Caco-2 (cell line): ENCODE measurements around the gene DGKG. TPM values are rescaled to one million over a fixed set of nuclear protein-coding genes. Genes with fewer than 3 reads are reported as not detected.

ENCODE experiments used
- BruUV-seq: library from RNA; stranded (reverse); fragments of 400-500 nt; replicated peaks from 2 replicates; lab custom pipeline; 2021; lab: Mats Ljungman, UMichigan
- CTCF ChIA-PET: fragments of 300-600 bp; sonication (Branson Sonifier 250); formaldehyde crosslinking; loops from one replicate; lab custom pipeline; 2022; ENCODE audit warnings: antibody characterized with exemption; lab: Charles Lee
- POLR2A ChIA-PET: fragments of 300-600 bp; sonication (Branson Sonifier 250); formaldehyde crosslinking; loops from one replicate; lab custom pipeline; 2022; ENCODE audit warnings: antibody characterized with exemption; lab: Charles Lee
- DNase-seq, 2 experiments: peaks; one replicate each; pipeline versions ENCODE4 v3.0.0 to v3.0.0-alpha.2; 2020 to 2022
- H3K27me3 ChIP-seq: replicated peaks from 2 replicates; pipeline ENCODE4 v1.6.0; 2011; ENCODE audit warnings: low read length; ENCODE audit not compliant: control insufficient read depth, insufficient read depth
- H3K36me3 ChIP-seq: 2 replicates; pipeline ENCODE4 v1.5.1; 2011; ENCODE audit warnings: low read length; ENCODE audit not compliant: control insufficient read depth, insufficient read depth
- H3K4me1 ChIP-seq: fragments of 250-450 bp; sonication (Bioruptor Pico); 2 replicates; pipeline ENCODE4 v1.5.1; 2020; ENCODE audit warnings: mild to moderate bottlenecking
- H3K4me3 ChIP-seq: 2 replicates; pipeline ENCODE4 v1.5.1; 2011; ENCODE audit warnings: low read depth, mild to moderate bottlenecking, control low read depth, low read length
- H3K9me3 ChIP-seq: fragments of 250-450 bp; sonication (Bioruptor Pico); 2 replicates; pipeline ENCODE4 v1.5.1; 2020; ENCODE audit warnings: mild to moderate bottlenecking, moderate library complexity
- H3K27ac Mint-ChIP-seq: one replicate; pipeline ENCODE4 v1.8.0; 2022; ENCODE audit warnings: mixed read lengths; ENCODE audit not compliant: unreplicated experiment
- H3K27me3 Mint-ChIP-seq: one replicate; pipeline ENCODE4 v1.8.0; 2022; ENCODE audit warnings: mixed read lengths; ENCODE audit not compliant: insufficient read depth, unreplicated experiment
- H3K36me3 Mint-ChIP-seq: one replicate; pipeline ENCODE4 v1.8.0; 2022; ENCODE audit warnings: mild to moderate bottlenecking, mixed read lengths; ENCODE audit not compliant: insufficient read depth, unreplicated experiment
- H3K4me1 Mint-ChIP-seq: one replicate; pipeline ENCODE4 v1.8.0; 2022; ENCODE audit warnings: low read depth, mixed read lengths; ENCODE audit not compliant: unreplicated experiment
- H3K4me3 Mint-ChIP-seq: one replicate; pipeline ENCODE4 v1.8.0; 2022; ENCODE audit warnings: mild to moderate bottlenecking, moderate library complexity, mixed read lengths; ENCODE audit not compliant: unreplicated experiment
- H3K9me3 Mint-ChIP-seq: one replicate; pipeline ENCODE4 v1.8.0; 2022; ENCODE audit warnings: mixed read lengths; ENCODE audit not compliant: unreplicated experiment
- CTCF ChIP-seq, 2 experiments: fragments of 200-600 bp in 1 of 2; IDR thresholded peaks; 1 replicate in 1 of 2; 2 replicates in 1 of 2; pipeline versions ENCODE4 v1.5.1 to v1.8.0; 2011 to 2022; ENCODE audit warnings: antibody characterized with exemption in 1 of 2, control low read depth in 1 of 2, inconsistent platforms in 1 of 2, low read depth in 1 of 2, low read length in 1 of 2, mild to moderate bottlenecking in 1 of 2, moderate library complexity in 1 of 2; ENCODE audit not compliant: insufficient read depth in 1 of 2, severe bottlenecking in 1 of 2, unreplicated experiment in 1 of 2
- intact Hi-C: fragments of 100-400 bp; cut with micrococcal nuclease; formaldehyde crosslinking; loops from one replicate; pipeline ENCODE4 v1.10.0; 2022; ENCODE audit not compliant: unreplicated experiment
- total RNA-seq: library from RNA; stranded (reverse); gene quantifications from 2 replicates; pipeline ENCODE4 v1.2.3, GENCODE V29; 2022

The DGKG gene
- total RNA-seq, 1 experiment from 2014 or later, result 0.32 TPM

GRCh38 chr3:186220365-186220764, 141.7 kb downstream of the DGKG start:
- no peak overlapping the region for H3K4me3 ChIP-seq
- no peaks in the 10 kb centered on the region for H3K9me3 ChIP-seq
- H3K4me1 ChIP-seq, result peaks cover 8% of the 10 kb centered on the region; the same call in 1 of the 2 replicates
- H3K9me3 Mint-ChIP-seq, result no peaks in the 10 kb centered on the region
- no peak for DNase-seq
- TF ChIP-seq CTCF (IDR thresholded peaks at IDR 0.05; ENCODE audit: insufficient read depth in 1 of 2, low read depth in 1 of 2, low read length in 1 of 2, severe bottlenecking in 1 of 2, unreplicated experiment in 1 of 2), result no peak
- POLR2A ChIA-PET, result interaction anchor here (0.5 kb wide), 1 partner anchor 505 kb away, joined by 6 read pairs; no protein-coding TSS in a partner anchor
- no peak overlapping the region for H3K27ac Mint-ChIP-seq
- CTCF ChIA-PET, result no interaction called here
- intact Hi-C loops, result no loop called here
- no peaks in the 10 kb centered on the region for H3K27me3 Mint-ChIP-seq
- H3K4me1 Mint-ChIP-seq, result no peaks in the 10 kb centered on the region
- H3K36me3 ChIP-seq, result no peaks in the 10 kb centered on the region
- H3K27me3 ChIP-seq, result no peaks in the 10 kb centered on the region
- no peak overlapping the region for H3K4me3 Mint-ChIP-seq
- no TSS peak for BruUV-seq
- H3K36me3 Mint-ChIP-seq, result no peaks in the 10 kb centered on the region

- no peaks in the 10 kb centered on the region for H3K9me3 ChIP-seq
- H3K27me3 Mint-ChIP-seq, result no peaks in the 10 kb centered on the region
- H3K27ac Mint-ChIP-seq, result no peak overlapping the region
- no TSS peak for BruUV-seq
- TF ChIP-seq CTCF (IDR thresholded peaks at IDR 0.05; ENCODE audit: insufficient read depth in 1 of 2, low read depth in 1 of 2, low read length in 1 of 2, severe bottlenecking in 1 of 2, unreplicated experiment in 1 of 2), result no peak
- DNase-seq, result no peak
- no peaks in the 10 kb centered on the region for H3K27me3 ChIP-seq
- intact Hi-C loops, result no loop called here
- H3K9me3 Mint-ChIP-seq, result peaks cover 8% of the 10 kb centered on the region
- ChIA-PET POLR2A (no interaction called here), CTCF (interaction anchor here (0.9 kb wide), 1 partner anchor 236 kb away, joined by 3 read pairs; no protein-coding TSS in a partner anchor)
- peaks cover 6% of the 10 kb centered on the region for H3K4me1 Mint-ChIP-seq
- H3K4me3 Mint-ChIP-seq, result no peak overlapping the region
- no peaks in the 10 kb centered on the region for H3K36me3 ChIP-seq
- no peaks in the 10 kb centered on the region for H3K36me3 Mint-ChIP-seq
- no peak overlapping the region for H3K4me3 ChIP-seq
- H3K4me1 ChIP-seq, result peaks cover 9% of the 10 kb centered on the region; the same call in 1 of the 2 replicates
Observed at GRCh38 chr3:186219211-186219638, 142.8 kb downstream of the DGKG start.

- peaks cover 6% of the 10 kb centered on the region for H3K4me1 Mint-ChIP-seq
- H3K27ac Mint-ChIP-seq, result no peak overlapping the region
- H3K9me3 Mint-ChIP-seq, result peaks cover 8% of the 10 kb centered on the region
- no TSS peak for BruUV-seq
- ChIA-PET CTCF (interaction anchor here (0.7 kb wide), 1 partner anchor 164 kb away, joined by 4 read pairs; no protein-coding TSS in a partner anchor), POLR2A (no interaction called here)
- no peak overlapping the region for H3K4me3 Mint-ChIP-seq
- intact Hi-C loops, result no loop called here
- no peak for TF ChIP-seq CTCF (IDR thresholded peaks at IDR 0.05; ENCODE audit: insufficient read depth in 1 of 2, low read depth in 1 of 2, low read length in 1 of 2, severe bottlenecking in 1 of 2, unreplicated experiment in 1 of 2)
- H3K4me3 ChIP-seq, result no peak overlapping the region
- H3K36me3 Mint-ChIP-seq, result no peaks in the 10 kb centered on the region
- H3K9me3 ChIP-seq, result no peaks in the 10 kb centered on the region
- H3K4me1 ChIP-seq, result peaks cover 12% of the 10 kb centered on the region; the same call in 1 of the 2 replicates
- no peaks in the 10 kb centered on the region for H3K27me3 ChIP-seq
- no peaks in the 10 kb centered on the region for H3K36me3 ChIP-seq
- H3K27me3 Mint-ChIP-seq, result no peaks in the 10 kb centered on the region
- no peak for DNase-seq
Observed at GRCh38 chr3:186218421-186218820, 143.6 kb downstream of the DGKG start.
